ENCODE results near the gene MRPL12. TPM values are rescaled to one million over a fixed set of nuclear protein-coding genes. Genes with fewer than 3 reads are reported as not detected.

MRPL12 gene
- total and polyA plus RNA-seq, 2 of the 13 experiments (the other 11 are each of a cell fraction or from before 2014, with no cell fraction given): 39.1 to 94.1 TPM

GRCh38 chr17:81727324-81728031, 24.3 kb downstream of the MRPL12 start (continued):
- TF ChIP-seq RAD21 (CRISPR knock-in tag; IDR thresholded peaks at IDR 0.05) (0 out of 2 replicates have a peak, but pooled peaks have one; percentile 25), DNMT3B (CRISPR knock-in tag; conservative IDR thresholded peaks at IDR 0.05) (peak; percentile 98), ARID5B (CRISPR knock-in tag; IDR thresholded peaks at IDR 0.05) (peak; percentile 77), TBL1XR1 (IDR thresholded peaks at IDR 0.05; ENCODE audit: borderline replicate concordance, low read length, partially characterized antibody) (no peak), MNT (IDR thresholded peaks at IDR 0.05) (no peak; the same call in 1 of the 2 replicates), YEATS4 (CRISPR knock-in tag; IDR thresholded peaks at IDR 0.05; ENCODE audit: borderline replicate concordance) (peak; percentile 98), ZNF33B (CRISPR knock-in tag; IDR thresholded peaks at IDR 0.05) (peak; percentile 99), ZBTB8A (CRISPR knock-in tag; IDR thresholded peaks at IDR 0.05; ENCODE audit: borderline replicate concordance, low read depth) (peak; percentile 94), ZNF83 (CRISPR knock-in tag; IDR thresholded peaks at IDR 0.05; ENCODE audit: borderline replicate concordance) (peak; percentile 98; the same call in 1 of the 2 replicates), MED1 (CRISPR knock-in tag; IDR thresholded peaks at IDR 0.05) (peak; percentile 94), RBAK (CRISPR knock-in tag; IDR thresholded peaks at IDR 0.05) (peak; percentile 88), CSRNP2 (CRISPR knock-in tag; conservative IDR thresholded peaks at IDR 0.05; ENCODE audit: low read depth) (0 out of 2 replicates have a peak, but pooled peaks have one; percentile 67), ZMYM2 (CRISPR knock-in tag; IDR thresholded peaks at IDR 0.05) (peak; percentile 93), DBP (CRISPR knock-in tag; IDR thresholded peaks at IDR 0.05; ENCODE audit: not compliant biosample characterization) (peak; percentile 98), KDM5B (CRISPR knock-in tag; IDR thresholded peaks at IDR 0.05; ENCODE audit: borderline replicate concordance) (peak; percentile 100), RBM39 (IDR thresholded peaks at IDR 0.05; ENCODE audit: low read depth, low read length, poor library complexity, severe bottlenecking) (no peak), ZNF326 (CRISPR knock-in tag; IDR thresholded peaks at IDR 0.05; ENCODE audit: borderline replicate concordance) (no peak), TMF1 (CRISPR knock-in tag; IDR thresholded peaks at IDR 0.05; ENCODE audit: low read depth) (peak; percentile 66; the same call in 1 of the 2 replicates)

Measured in HepG2 (cell line).